ENCODE results near the gene MRPS21. TPM values are rescaled to one million over a fixed set of nuclear protein-coding genes. Genes with fewer than 3 reads are reported as not detected.

MRPS21 gene
- total and polyA plus RNA-seq, 4 donors = 15.0 to 56.5 (median 22.9) TPM

- no peak for TF ChIP-seq EGR1 (IDR thresholded peaks at IDR 0.05; ENCODE audit: low read depth in 2 of 2)
- no peak for TF ChIP-seq YY1 (IDR thresholded peaks at IDR 0.05)
- TF ChIP-seq MAX (IDR thresholded peaks at IDR 0.05) = no peak
- no peak for TF ChIP-seq SP1 (IDR thresholded peaks at IDR 0.05)
- H3K9ac ChIP-seq (ENCODE audit: low read depth in 1 of 2, low read length in 2 of 2) = no peak overlapping the region
- peaks cover 13 to 60% (median 57%) of the 10 kb centered on the region in 4 donors for H3K4me1 ChIP-seq (ENCODE audit: control insufficient read depth in 4 of 4, insufficient read depth in 4 of 4, low read length in 3 of 4)
- 34% methylated on average over 4 of the region's 4 CpGs for WGBS
- peaks cover 0 to 2% (median 0%) of the 10 kb centered on the region in 4 donors for H3K36me3 ChIP-seq (ENCODE audit: control insufficient read depth in 4 of 4, insufficient read depth in 3 of 4, low read depth in 1 of 4, low read length in 3 of 4)
- H3K27ac ChIP-seq (ENCODE audit: low read depth in 1 of 2, low read length in 2 of 2) = no peak overlapping the region
- DNase-seq (ENCODE audit: low spot score) = no peak
- H3K27me3 ChIP-seq (ENCODE audit: control insufficient read depth in 4 of 4, insufficient read depth in 4 of 4, low read length in 3 of 4) = no peaks in the 10 kb centered on the region
- no peaks in the 10 kb centered on the region for H3K9me3 ChIP-seq (ENCODE audit: control insufficient read depth in 4 of 4, low read length in 3 of 4)
- no peak overlapping the region for H3K4me3 ChIP-seq (ENCODE audit: low read depth in 1 of 3, low read length in 3 of 3)
Observed at GRCh38 chr1:150259217-150259616, 34.4 kb upstream of the MRPS21 start.

GRCh38 chr1:150259758-150260669 lies 33.6 kb upstream of the MRPS21 start:
- peak; percentile 50 to 72 for TF ChIP-seq RXRA (IDR thresholded peaks at IDR 0.05)
- no peak for TF ChIP-seq FOXA2 (IDR thresholded peaks at IDR 0.05)
- TF ChIP-seq CTCF (IDR thresholded peaks at IDR 0.05; ENCODE audit: low read depth, low read length, missing input control) = no peak
- peak in 1 of 2 donors; percentile 44 for TF ChIP-seq GABPA (IDR thresholded peaks at IDR 0.05 in 1 of 2, conservative IDR thresholded peaks at IDR 0.05 in 1 of 2)
- TF ChIP-seq TAF1 (conservative IDR thresholded peaks at IDR 0.05) = no peak
- no peak for TF ChIP-seq YY1 (IDR thresholded peaks at IDR 0.05)
- no peak for TF ChIP-seq FOXA1 (IDR thresholded peaks at IDR 0.05)
- TF ChIP-seq MAX (IDR thresholded peaks at IDR 0.05) = no peak
- TF ChIP-seq JUND (IDR thresholded peaks at IDR 0.05) = no peak
- no peak for TF ChIP-seq EGR1 (IDR thresholded peaks at IDR 0.05; ENCODE audit: low read depth in 2 of 2)
- TF ChIP-seq ATF3 (IDR thresholded peaks at IDR 0.05) = no peak
- TF ChIP-seq HNF4A (conservative IDR thresholded peaks at IDR 0.05) = peak; percentile 35 to 49
- peak; percentile 58 for TF ChIP-seq SP1 (IDR thresholded peaks at IDR 0.05)
- Histone ChIP-seq H3K4me1 (ENCODE audit: control insufficient read depth in 4 of 4, insufficient read depth in 4 of 4, low read length in 3 of 4) (peaks cover 13 to 60% (median 57%) of the 10 kb centered on the region in 4 donors), H3K27ac (ENCODE audit: low read depth in 1 of 2, low read length in 2 of 2) (peak overlapping the region; percentile 45 to 58), H3K9ac (ENCODE audit: low read depth in 1 of 2, low read length in 2 of 2) (peak overlapping the region in 1 of 2 donors; percentile 50), H3K4me3 (ENCODE audit: low read depth in 1 of 3, low read length in 3 of 3) (peak overlapping the region in 1 of 3 donors; percentile 11), H3K9me3 (ENCODE audit: control insufficient read depth in 4 of 4, low read length in 3 of 4) (no peaks in the 10 kb centered on the region), H3K36me3 (ENCODE audit: control insufficient read depth in 4 of 4, insufficient read depth in 3 of 4, low read depth in 1 of 4, low read length in 3 of 4) (peaks cover 0 to 9% (median 6%) of the 10 kb centered on the region in 4 donors), H3K27me3 (ENCODE audit: control insufficient read depth in 4 of 4, insufficient read depth in 4 of 4, low read length in 3 of 4) (no peaks in the 10 kb centered on the region)
- DNase-seq (ENCODE audit: low spot score) = peak; percentile 67
- 12% methylated on average over 11 of the region's 11 CpGs for WGBS

- no peak overlapping the region for H3K4me3 ChIP-seq (ENCODE audit: low read depth in 1 of 3, low read length in 3 of 3)
- no peak for DNase-seq (ENCODE audit: low spot score)
- H3K9me3 ChIP-seq (ENCODE audit: control insufficient read depth in 4 of 4, low read length in 3 of 4) = no peaks in the 10 kb centered on the region
- peaks cover 11 to 50% (median 48%) of the 10 kb centered on the region in 4 donors for H3K4me1 ChIP-seq (ENCODE audit: control insufficient read depth in 4 of 4, insufficient read depth in 4 of 4, low read length in 3 of 4)
- no peak overlapping the region for H3K27ac ChIP-seq (ENCODE audit: low read depth in 1 of 2, low read length in 2 of 2)
- TF ChIP-seq RXRA (IDR thresholded peaks at IDR 0.05) = peak in 1 of 2 donors; percentile 12
- TF ChIP-seq MAX (IDR thresholded peaks at IDR 0.05) = no peak
- TF ChIP-seq RAD21 (IDR thresholded peaks at IDR 0.05) = no peak
- H3K27me3 ChIP-seq (ENCODE audit: control insufficient read depth in 4 of 4, insufficient read depth in 4 of 4, low read length in 3 of 4) = no peaks in the 10 kb centered on the region
- 66% methylated on average over 6 of the region's 6 CpGs for WGBS
- H3K36me3 ChIP-seq (ENCODE audit: control insufficient read depth in 4 of 4, insufficient read depth in 3 of 4, low read depth in 1 of 4, low read length in 3 of 4) = peaks cover 4 to 19% (median 17%) of the 10 kb centered on the region in 4 donors
- H3K9ac ChIP-seq (ENCODE audit: low read depth in 1 of 2, low read length in 2 of 2) = no peak overlapping the region
Observed at GRCh38 chr1:150261367-150261766, 32.3 kb upstream of the MRPS21 start.
